ENCODE measurements around the gene MESD.

Gene MESD

GRCh38 chr15:80989518-80990478 lies at the start of gene MESD:
Gene MESD, minus strand, starts transcription at chr15:80989819. Its CDS starts 28 bp downstream, at chr15:80989791.
- DNase-seq, result peak; percentile 86

DNA sequence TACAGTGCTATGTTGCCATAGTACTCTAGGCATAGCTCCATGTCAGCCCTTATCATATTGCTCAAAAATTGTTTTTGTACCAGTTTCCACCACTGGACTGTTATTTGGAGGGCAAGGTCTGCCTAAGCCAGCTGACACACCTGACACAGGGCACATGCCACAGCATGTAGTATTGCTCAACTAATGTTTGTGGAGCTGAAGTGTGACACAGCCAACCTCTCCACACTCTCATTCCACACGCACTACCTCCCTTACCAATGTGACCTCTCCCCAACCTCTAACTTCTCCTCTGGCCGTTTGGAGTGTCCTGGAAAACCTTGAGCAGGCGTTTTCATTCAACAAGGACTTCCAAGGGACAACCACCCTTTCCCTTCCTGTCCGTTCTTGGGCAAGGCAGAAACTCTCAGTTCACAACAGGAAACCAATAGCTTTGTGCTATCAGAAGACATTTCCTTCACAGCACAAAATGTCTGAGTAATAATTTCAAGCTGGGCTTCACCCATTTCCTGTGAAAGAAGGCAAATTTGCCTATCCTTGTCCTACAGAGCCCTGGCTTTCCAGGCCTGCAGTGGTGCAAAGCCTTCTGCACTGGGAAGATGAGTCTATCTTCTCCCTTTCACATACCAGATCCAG lies 49.5 kb upstream of the MESD start:
- no peak for DNase-seq

- no peak for DNase-seq
Observed at GRCh38 chr15:81037952-81038743, 48.5 kb upstream of the MESD start.

- DNase-seq, result no peak
Observed at GRCh38 chr15:81033508-81033907, 43.9 kb upstream of the MESD start.

DNA sequence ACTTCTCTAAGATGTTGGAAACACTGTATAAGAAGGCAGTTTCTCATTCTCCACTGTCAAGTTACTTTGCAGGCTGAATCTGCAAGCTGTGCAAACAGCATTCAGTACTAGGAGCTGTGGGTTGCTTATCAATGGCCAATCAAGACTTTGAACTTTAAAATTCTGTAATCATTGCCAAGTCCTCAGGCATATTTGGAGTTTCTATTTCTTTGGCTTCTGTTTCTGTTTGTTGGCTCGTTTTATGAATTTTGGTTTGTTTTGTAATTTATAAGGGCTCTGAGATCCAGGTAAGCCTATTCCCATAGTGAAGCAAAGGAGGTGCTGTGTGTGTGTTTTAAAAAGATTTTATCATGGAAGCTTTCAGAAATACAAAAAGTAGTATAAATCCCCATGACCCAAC lies 43.2 kb upstream of the MESD start:
- DNase-seq, result no peak

DNA sequence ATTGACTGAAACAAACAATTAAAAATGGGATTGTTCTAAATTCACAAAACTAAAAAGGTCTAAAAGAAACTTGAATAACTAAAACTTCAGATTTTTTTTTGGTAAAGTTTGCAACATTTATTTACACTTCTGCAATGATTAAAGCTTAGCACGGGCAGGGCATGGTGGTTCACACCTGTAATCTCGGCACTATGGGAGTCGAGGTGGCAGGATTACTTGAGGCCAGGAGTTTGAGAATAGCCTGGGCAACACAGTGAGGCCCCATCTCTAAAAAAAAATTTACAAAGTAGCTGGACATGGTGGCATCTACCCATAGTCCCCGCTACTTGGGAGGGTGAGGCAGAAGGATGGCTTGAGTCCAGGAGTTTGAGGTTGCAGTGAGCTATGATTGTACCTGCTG lies 42.7 kb upstream of the MESD start:
- no peak for DNase-seq

DNA sequence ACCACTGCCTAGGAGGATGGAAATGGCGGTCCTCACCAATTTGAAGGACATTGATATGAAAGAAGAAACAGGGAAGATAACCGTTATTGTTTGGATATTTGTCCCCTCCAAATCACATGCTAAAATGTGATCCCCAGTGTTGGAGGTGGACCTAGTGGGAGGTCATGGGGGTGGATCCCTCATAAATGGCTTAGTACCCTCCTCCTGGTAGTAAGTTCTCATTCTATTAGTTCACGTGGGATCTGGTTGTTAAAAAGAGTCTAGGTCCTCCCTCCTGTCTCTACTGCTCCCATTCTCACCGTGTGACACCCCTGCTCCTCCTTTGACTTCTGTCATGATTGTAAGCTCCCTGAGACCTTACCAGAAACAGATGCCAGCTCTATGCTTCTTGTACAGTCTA lies 41.6 kb upstream of the MESD start:
- DNase-seq, result no peak

GRCh38 chr15:81030301-81030750 lies 40.7 kb upstream of the MESD start:
- DNase-seq, result no peak

DNA sequence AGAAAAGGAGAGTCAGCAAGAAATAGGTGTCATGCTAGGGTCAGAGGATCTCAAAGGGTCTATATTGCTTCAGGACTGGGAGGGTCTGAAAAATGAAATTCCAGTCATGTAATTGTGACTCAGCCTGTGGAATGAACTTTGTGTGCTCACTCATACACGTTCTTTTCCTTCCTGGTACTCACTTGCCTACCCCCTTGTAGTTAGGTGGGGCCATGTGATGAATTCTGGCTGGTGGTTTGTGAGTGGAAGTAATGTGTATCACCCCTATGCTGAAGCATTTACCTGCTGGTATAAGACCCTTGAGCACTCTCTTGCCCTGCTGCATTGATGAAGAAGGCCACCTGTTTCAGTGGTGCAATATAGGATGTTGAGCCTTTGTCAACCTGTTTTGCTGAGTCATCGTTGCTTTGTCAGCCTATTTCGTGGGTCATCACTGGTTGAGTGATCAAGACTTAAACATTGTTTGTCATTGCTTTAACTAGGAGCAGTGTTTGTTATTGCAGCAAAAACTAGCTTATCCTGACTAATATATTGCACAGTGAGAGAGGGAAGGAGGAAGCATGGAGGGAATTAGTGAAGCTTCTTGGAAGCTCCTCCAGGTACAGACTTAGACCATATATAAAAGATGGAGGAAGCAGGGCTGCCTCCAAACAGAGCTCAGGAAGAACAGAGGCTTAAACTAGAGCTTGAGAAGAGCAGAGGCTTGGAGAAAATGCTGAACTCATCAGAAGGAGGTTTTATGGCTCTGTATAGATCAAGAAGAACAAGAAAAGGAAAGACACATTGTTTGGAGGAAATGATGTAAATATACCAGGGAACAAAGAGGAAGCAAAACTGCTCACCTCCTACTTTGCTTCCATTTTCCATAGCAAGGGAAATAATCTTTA lies 40.0 kb upstream of the MESD start:
- DNase-seq, result no peak

DNA sequence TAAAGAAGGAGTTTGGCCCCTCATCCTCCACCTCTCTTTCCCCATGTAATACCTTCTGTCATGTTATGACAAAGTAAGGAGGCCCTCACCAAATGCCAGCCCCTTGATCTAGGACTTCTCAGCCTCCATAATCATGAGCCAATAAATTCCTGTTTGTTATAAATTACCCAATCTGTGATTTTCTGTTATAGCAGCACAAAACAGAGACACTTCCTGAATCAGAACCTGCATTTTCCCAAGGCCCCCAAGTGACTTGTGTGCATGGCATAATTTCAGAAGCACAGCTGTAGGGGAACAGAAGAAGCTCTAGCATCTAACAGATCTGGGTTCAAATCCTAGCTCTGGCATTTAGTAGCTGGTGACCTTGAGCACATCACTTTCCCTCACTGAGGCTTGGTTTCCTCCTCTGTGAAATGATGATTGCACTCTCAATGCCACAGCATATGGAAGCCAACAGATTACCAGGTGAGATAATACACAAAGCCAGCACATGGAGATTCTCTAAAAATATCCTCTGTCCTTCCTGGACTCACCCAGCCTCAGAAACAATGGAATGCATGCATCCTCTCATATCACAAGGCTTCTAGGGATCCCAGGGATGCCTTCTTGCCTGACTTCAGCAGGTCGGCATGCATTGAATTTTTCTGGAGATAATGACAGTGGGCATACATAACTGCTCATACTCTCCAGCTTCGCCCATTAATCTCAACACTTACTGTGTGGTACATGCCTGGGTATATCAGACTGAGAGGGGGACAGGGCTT lies 37.4 kb upstream of the MESD start:
- DNase-seq, result no peak

- DNase-seq, result peak; percentile 9
Observed at GRCh38 chr15:81025721-81026370, 36.2 kb upstream of the MESD start.

DNA sequence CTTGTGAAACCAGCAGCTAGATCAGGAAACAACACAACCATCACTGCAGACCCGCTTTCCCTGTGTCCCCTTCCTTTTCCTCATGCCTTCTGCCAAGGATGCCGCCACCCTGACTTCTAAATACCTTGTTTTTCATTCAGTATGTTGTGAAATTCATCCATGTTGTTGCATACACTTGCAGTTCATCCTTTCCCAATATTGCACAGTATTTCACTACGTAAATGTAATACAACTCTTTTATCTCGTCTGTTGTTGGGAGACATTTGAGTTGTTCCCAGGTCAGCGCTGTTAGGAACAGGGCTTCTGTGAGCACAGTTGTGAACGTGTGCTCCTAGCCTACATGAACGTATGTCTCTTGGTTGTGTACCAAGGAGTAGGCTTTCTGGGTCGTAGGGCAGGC lies 35.3 kb upstream of the MESD start:
- no peak for DNase-seq

DNA sequence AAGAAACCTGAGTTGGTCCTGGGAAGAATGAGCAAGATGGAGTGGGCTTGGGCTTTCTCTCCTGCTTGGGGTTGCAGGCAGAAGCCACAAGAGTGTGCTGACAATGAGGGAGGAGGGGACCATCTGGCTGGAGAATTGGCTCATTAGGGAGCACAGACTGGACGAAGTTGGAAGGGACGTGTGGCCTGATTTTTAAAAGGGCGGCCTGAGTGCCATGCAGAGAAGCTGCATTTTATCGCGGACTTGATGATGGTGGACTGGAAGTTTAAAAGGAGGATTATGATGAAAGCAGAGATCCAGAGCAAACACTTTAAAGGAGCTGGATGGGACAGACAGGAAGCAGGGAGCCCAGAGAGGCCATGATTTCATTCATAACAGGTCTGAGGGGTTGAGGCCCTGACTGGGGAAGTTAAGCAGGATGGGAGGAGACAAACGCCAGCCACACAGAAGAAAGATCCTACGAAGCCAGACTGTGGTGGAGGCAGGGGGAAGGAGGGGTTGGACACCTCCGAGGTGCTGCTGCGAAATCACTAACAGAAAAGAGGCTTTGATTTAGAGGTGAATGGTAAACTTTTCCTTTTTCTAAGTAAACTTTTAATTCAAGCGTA lies 34.8 kb upstream of the MESD start:
- DNase-seq, result no peak

DNA sequence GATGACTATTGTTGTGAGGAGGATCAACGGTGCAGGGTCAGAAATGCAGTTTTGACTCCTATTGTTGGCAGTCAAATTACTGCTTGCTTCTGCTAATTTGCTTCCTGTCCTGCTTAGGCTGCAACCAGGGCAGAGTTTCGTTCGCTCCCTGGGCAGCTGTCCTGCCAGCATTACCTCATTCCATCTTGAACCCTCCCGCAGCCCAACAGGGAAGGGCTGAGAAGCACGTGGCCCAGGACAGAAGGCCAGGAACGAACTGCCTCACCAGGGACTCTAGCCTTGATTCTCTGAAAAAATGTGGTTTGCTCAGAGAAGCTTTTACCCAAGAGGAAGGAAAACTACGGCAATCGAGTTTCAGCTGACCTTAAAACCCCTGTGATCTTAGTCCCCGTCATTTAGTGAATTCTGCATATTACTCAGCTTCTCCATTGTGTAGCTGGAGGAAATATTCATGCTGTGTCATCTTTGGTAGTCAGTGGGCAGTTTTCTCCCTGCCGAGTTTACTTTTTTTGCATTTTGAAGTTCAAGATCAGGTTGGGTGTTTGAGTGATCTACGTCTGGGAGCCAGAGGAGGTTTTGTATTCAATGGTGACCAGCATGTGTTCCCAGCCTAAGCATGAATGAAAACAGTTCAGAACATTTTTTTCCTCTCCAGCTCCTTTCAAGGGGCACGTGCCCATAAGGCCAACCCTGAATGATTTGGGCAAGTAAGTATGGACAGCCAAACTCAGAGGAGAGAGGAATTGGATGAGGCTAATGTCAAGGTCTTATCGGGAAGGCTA lies 34.1 kb upstream of the MESD start:
- no peak for DNase-seq

- no peak for DNase-seq
Observed at GRCh38 chr15:81021321-81021720, 31.7 kb upstream of the MESD start.

GRCh38 chr15:81018197-81018596 lies 28.6 kb upstream of the MESD start:
- DNase-seq, result no peak

DNA sequence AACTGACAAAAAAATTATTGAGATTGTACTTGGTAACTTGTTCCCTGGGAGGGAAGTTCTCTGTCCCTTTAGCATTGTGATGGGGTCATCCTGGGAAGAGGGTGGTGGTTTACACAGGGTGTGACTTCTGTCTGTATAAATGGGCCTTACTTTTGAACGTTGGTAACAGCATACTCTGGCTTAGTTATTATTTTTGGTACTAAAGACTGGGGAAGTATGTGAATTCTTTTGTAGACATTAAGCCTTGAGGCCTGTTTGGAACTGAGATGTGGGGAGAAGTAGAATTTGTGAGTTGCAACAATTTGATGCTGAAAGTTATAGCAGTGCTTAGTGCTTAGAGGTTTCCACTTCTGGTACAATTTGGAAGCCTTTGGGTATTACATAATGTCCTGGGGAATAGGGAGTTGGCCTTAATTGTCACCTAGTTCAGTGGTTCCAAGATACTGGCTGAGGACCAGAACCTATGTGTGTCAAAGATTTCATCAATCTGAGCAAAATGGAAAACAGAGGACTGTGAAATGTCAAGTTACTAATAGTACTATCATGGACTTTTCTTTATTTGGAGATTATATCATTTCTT lies 27.0 kb upstream of the MESD start:
- DNase-seq, result no peak

GRCh38 chr15:81015621-81016488 lies 26.2 kb upstream of the MESD start:
- no peak for DNase-seq
